HG02623 (cell line): Measurements from ENCODE around the gene GGNBP2.

Source experiments
- ATAC-seq: cut with Tn5 transposase; IDR thresholded peaks from one replicate; pipeline ENCODE4 v1.9.1; 2021; ENCODE audit warnings: moderate library complexity; ENCODE audit not compliant: unreplicated experiment

Gene GGNBP2

DNA sequence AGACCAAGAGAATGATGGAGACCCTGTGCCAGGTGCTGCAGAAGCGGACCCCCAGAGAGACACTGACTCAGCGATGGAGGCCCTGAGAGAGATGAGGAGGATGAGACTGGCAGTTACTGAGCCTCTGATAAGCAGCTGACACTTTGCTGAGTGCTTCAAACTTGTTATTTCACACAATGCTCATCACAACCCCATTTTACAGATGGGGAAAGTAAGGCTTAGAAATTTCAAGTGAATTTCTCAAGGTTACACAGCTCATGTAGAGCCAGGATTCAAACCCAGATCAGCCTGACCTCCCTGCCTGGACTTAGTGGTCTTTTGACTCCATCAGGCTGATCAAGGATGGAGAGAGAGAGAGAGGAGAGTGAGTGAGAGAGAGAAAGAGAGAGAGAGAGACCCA lies 83.9 kb downstream of the GGNBP2 start:
- ATAC-seq: no peak

DNA sequence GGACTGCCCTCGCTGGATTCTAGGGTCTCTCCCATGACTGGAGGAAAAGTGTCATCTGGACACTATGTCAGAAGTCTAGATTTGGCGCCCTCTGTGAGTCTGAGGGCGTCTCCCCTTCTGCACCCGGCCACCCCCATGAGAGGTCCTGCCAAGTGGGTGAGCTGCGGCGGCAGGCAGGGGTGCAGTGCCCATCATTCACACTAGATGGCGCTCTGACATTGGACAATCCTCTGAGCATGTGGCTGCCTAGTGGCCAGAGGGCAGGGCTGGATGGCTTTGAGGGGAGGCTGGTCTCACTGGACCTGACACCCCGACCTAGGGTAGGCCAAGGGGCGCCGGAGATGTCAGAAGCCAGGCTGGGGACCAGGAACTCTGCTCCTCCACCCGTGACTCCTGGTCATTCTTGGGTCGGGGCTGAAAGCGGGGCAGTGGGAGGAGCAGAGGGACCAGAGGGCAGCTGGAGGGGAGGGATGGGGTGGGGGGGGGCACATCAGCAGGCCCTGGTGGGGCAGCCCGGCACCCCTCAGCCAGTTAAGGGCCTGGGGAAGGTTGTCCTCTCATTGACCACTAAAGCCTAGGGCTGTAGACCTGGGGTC lies 84.6 kb downstream of the GGNBP2 start:
- peak; percentile 50 for ATAC-seq

DNA sequence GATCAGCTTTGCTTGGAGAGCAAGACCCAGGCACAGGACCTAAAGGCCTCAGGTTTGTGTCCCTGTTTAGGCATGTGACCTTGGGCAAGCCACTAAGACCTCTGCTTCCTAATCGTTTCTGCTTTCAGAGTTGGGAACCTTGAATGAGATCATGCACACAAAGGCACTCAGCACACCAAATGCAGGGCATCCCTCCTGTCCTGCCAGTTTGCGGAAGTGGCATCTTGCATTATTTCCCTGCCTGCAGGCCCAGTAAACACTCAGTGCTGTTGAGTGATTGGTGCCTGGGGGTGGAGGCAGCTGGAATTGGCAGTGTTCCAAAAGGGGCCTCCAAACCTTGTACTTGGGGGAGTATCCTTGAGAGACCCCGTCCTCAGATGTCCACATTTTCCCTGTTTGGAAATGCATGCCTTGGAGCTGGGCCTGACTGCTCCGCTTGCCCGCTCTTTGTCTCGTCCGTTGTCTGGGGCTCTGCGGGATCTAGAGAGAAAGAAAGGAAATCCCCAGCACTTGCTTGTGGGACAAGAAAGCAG lies 85.3 kb downstream of the GGNBP2 start:
- no peak for ATAC-seq

DNA sequence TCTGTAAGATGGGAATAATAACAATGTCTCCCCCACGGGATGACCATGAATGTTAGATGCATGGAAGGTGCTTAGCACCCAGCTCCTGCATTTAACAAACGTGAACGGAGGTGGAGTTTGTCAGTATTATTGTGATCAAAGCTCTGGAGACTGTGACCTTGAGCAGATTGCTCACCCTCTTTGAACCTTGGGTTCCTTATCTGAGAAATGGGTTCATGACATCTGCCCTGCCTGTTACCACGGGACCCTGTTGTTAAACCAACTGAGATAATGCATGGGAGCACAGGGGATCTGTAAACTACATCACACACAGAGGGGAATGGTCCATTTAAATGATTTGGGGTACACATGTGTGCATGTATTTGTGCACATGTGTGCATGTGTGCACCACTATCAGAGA lies 86.3 kb downstream of the GGNBP2 start:
- no peak for ATAC-seq

DNA sequence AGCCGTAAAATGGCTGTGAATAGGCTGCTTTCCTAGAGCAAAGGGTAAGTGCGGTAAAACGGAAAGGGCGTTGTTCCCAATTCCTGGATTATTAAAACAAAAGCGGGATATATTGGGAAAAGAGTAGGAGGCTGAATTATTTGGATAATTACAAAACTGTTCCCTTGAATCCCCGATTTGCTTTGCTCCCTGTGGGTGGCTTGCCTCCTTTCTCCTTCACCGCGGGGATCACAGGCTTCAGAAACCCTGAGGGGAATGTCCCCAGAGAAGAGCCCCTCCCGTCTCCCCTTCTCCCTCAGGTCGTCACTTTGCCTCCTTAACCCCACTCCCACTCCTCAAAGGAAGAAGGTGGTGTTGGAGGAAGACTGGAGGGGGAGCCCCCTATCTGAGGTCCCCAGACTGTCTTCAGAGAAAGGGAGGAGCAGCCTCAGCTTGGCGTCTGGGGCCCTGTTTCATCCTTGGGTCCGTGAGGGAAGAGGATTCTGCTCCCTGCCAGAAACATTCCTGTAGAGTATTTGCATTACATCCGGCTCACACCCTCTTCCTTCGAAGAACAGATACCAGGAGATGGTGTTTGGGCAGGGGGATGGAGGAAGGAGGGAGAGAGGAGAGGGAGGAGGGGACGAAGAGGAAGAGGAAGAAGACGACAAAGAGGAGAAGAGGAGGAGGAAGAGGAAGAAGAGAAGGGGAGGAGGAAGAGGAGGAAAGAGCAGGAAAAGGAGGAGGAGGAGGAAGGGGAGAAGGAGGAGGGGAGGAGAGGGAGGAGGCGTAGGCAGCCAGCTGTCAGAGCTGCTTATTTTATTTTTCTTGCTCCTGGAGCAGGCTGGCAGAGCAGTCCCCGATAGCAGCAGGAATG lies 88.4 kb downstream of the GGNBP2 start:
- ATAC-seq: no peak
